Measurements from ENCODE around the gene MED9. TPM values are rescaled to one million over a fixed set of nuclear protein-coding genes. Genes with fewer than 3 reads are reported as not detected.
"Not testable (repeated sequence)": the region's sequence is repeated elsewhere in the genome, so short reads cannot be mapped to it uniquely, and the experiment has no call there.

Gene MED9
- total and polyA plus RNA-seq, 2 donors, result 14.3 TPM

- H3K27me3 ChIP-seq (ENCODE audit: control insufficient read depth in 2 of 2, insufficient read depth in 1 of 2, low read length in 1 of 2), result no peaks in the 10 kb centered on the region
- 87% methylated on average over 5 of the region's 5 CpGs for whole genome bisulfite sequencing
- H3K27ac ChIP-seq (ENCODE audit: low read depth in 1 of 2, low read length in 1 of 2), result no peak overlapping the region
Observed at GRCh38 chr17:17448076-17448475, 28.7 kb upstream of the MED9 start.

GRCh38 chr17:17448723-17449122 is 28.1 kb upstream of the MED9 start:
- Histone ChIP-seq H3K4me3 (ENCODE audit: low read length in 2 of 2) (no peak overlapping the region), H3K27me3 (ENCODE audit: control insufficient read depth in 2 of 2, insufficient read depth in 1 of 2, low read length in 1 of 2) (no peaks in the 10 kb centered on the region), H3K36me3 (ENCODE audit: control insufficient read depth in 2 of 2, insufficient read depth in 2 of 2, low read length in 1 of 2) (no peaks in the 10 kb centered on the region), H3K9me3 (ENCODE audit: control insufficient read depth in 2 of 2, insufficient read depth in 1 of 2, low read length in 1 of 2) (peaks cover 0 to 3% of the 10 kb centered on the region in 2 donors), H3K27ac (ENCODE audit: low read depth in 1 of 2, low read length in 1 of 2) (no peak overlapping the region), H3K4me1 (ENCODE audit: control insufficient read depth in 2 of 2, insufficient read depth in 2 of 2, low read length in 2 of 2) (peaks cover 0 to 30% of the 10 kb centered on the region in 2 donors)
- DNase-seq (ENCODE audit: low read depth in 6 of 9, low spot score in 9 of 9), result no peak
- WGBS, result 98% methylated on average over 4 of the region's 4 CpGs

More at GRCh38 chr17:17448076-17448475, 28.7 kb upstream of the MED9 start:
- Histone ChIP-seq H3K9me3 (ENCODE audit: control insufficient read depth in 2 of 2, insufficient read depth in 1 of 2, low read length in 1 of 2) (peaks cover 0 to 3% of the 10 kb centered on the region in 2 donors), H3K4me3 (ENCODE audit: low read length in 2 of 2) (no peak overlapping the region), H3K4me1 (ENCODE audit: control insufficient read depth in 2 of 2, insufficient read depth in 2 of 2, low read length in 2 of 2) (peaks cover 0 to 36% of the 10 kb centered on the region in 2 donors), H3K36me3 (ENCODE audit: control insufficient read depth in 2 of 2, insufficient read depth in 2 of 2, low read length in 1 of 2) (no peaks in the 10 kb centered on the region)
- no peak for DNase-seq (ENCODE audit: low read depth in 6 of 9, low spot score in 9 of 9)

GRCh38 chr17:17453088-17453487 is 23.7 kb upstream of the MED9 start:
- Histone ChIP-seq H3K9me3 (ENCODE audit: control insufficient read depth in 2 of 2, insufficient read depth in 1 of 2, low read length in 1 of 2) (no peaks in the 10 kb centered on the region), H3K36me3 (ENCODE audit: control insufficient read depth in 2 of 2, insufficient read depth in 2 of 2, low read length in 1 of 2) (no peaks in the 10 kb centered on the region), H3K4me1 (ENCODE audit: control insufficient read depth in 2 of 2, insufficient read depth in 2 of 2, low read length in 2 of 2) (no peaks in the 10 kb centered on the region), H3K27ac (ENCODE audit: low read depth in 1 of 2, low read length in 1 of 2) (no peak overlapping the region), H3K27me3 (ENCODE audit: control insufficient read depth in 2 of 2, insufficient read depth in 1 of 2, low read length in 1 of 2) (no peaks in the 10 kb centered on the region), H3K4me3 (ENCODE audit: low read length in 2 of 2) (no peak overlapping the region)
- DNase-seq (ENCODE audit: low read depth in 6 of 9, low spot score in 9 of 9), result no peak
- WGBS, result 92% methylated on average over 9 of the region's 9 CpGs

GRCh38 chr17:17454276-17454675 is 22.5 kb upstream of the MED9 start:
- H3K27ac ChIP-seq (ENCODE audit: low read depth in 1 of 2, low read length in 1 of 2), result no peak overlapping the region
- no peaks in the 10 kb centered on the region for H3K36me3 ChIP-seq (ENCODE audit: control insufficient read depth in 2 of 2, insufficient read depth in 2 of 2, low read length in 1 of 2)
- no peaks in the 10 kb centered on the region for H3K9me3 ChIP-seq (ENCODE audit: control insufficient read depth in 2 of 2, insufficient read depth in 1 of 2, low read length in 1 of 2)
- 96% methylated on average over 1 of the region's 1 CpG for WGBS
- H3K4me3 ChIP-seq (ENCODE audit: low read length in 2 of 2), result no peak overlapping the region
- no peaks in the 10 kb centered on the region for H3K27me3 ChIP-seq (ENCODE audit: control insufficient read depth in 2 of 2, insufficient read depth in 1 of 2, low read length in 1 of 2)
- no peaks in the 10 kb centered on the region for H3K4me1 ChIP-seq (ENCODE audit: control insufficient read depth in 2 of 2, insufficient read depth in 2 of 2, low read length in 2 of 2)
- no peak for DNase-seq (ENCODE audit: low read depth in 6 of 9, low spot score in 9 of 9)

GRCh38 chr17:17454700-17455099 is 22.1 kb upstream of the MED9 start:
- not testable (repeated sequence) for H3K27me3 ChIP-seq (ENCODE audit: control insufficient read depth in 2 of 2, insufficient read depth in 1 of 2, low read length in 1 of 2); DNase-seq (ENCODE audit: low read depth in 6 of 9, low spot score in 9 of 9); H3K4me3 ChIP-seq (ENCODE audit: low read length in 2 of 2); H3K36me3 ChIP-seq (ENCODE audit: control insufficient read depth in 2 of 2, insufficient read depth in 2 of 2, low read length in 1 of 2); H3K9me3 ChIP-seq (ENCODE audit: control insufficient read depth in 2 of 2, insufficient read depth in 1 of 2, low read length in 1 of 2); H3K4me1 ChIP-seq (ENCODE audit: control insufficient read depth in 2 of 2, insufficient read depth in 2 of 2, low read length in 2 of 2); H3K27ac ChIP-seq (ENCODE audit: low read depth in 1 of 2, low read length in 1 of 2)
- 98% methylated on average over 1 of the region's 1 CpG for WGBS

GRCh38 chr17:17455173-17455572 is 21.6 kb upstream of the MED9 start:
- H3K9me3 ChIP-seq (ENCODE audit: control insufficient read depth in 2 of 2, insufficient read depth in 1 of 2, low read length in 1 of 2), result no peaks in the 10 kb centered on the region
- H3K4me1 ChIP-seq (ENCODE audit: control insufficient read depth in 2 of 2, insufficient read depth in 2 of 2, low read length in 2 of 2), result no peaks in the 10 kb centered on the region
- H3K27me3 ChIP-seq (ENCODE audit: control insufficient read depth in 2 of 2, insufficient read depth in 1 of 2, low read length in 1 of 2), result no peaks in the 10 kb centered on the region
- 97% methylated on average over 4 of the region's 4 CpGs for WGBS
- no peaks in the 10 kb centered on the region for H3K36me3 ChIP-seq (ENCODE audit: control insufficient read depth in 2 of 2, insufficient read depth in 2 of 2, low read length in 1 of 2)
- no peak for DNase-seq (ENCODE audit: low read depth in 6 of 9, low spot score in 9 of 9)
- H3K4me3 ChIP-seq (ENCODE audit: low read length in 2 of 2), result no peak overlapping the region
- no peak overlapping the region for H3K27ac ChIP-seq (ENCODE audit: low read depth in 1 of 2, low read length in 1 of 2)

- no peaks in the 10 kb centered on the region for H3K9me3 ChIP-seq (ENCODE audit: control insufficient read depth in 2 of 2, insufficient read depth in 1 of 2, low read length in 1 of 2)
- no peak overlapping the region for H3K4me3 ChIP-seq (ENCODE audit: low read length in 2 of 2)
- H3K36me3 ChIP-seq (ENCODE audit: control insufficient read depth in 2 of 2, insufficient read depth in 2 of 2, low read length in 1 of 2), result no peaks in the 10 kb centered on the region
- no peaks in the 10 kb centered on the region for H3K27me3 ChIP-seq (ENCODE audit: control insufficient read depth in 2 of 2, insufficient read depth in 1 of 2, low read length in 1 of 2)
- H3K4me1 ChIP-seq (ENCODE audit: control insufficient read depth in 2 of 2, insufficient read depth in 2 of 2, low read length in 2 of 2), result no peaks in the 10 kb centered on the region
- H3K27ac ChIP-seq (ENCODE audit: low read depth in 1 of 2, low read length in 1 of 2), result no peak overlapping the region
- 96% methylated on average over 19 of the region's 19 CpGs for WGBS
- DNase-seq (ENCODE audit: low read depth in 6 of 9, low spot score in 9 of 9), result no peak
Observed at GRCh38 chr17:17456251-17456650, 20.5 kb upstream of the MED9 start.

GRCh38 chr17:17457680-17458079 is 19.1 kb upstream of the MED9 start:
- DNase-seq (ENCODE audit: low read depth in 6 of 9, low spot score in 9 of 9), result no peak
- Histone ChIP-seq H3K36me3 (ENCODE audit: control insufficient read depth in 2 of 2, insufficient read depth in 2 of 2, low read length in 1 of 2) (no peaks in the 10 kb centered on the region), H3K9me3 (ENCODE audit: control insufficient read depth in 2 of 2, insufficient read depth in 1 of 2, low read length in 1 of 2) (no peaks in the 10 kb centered on the region), H3K27me3 (ENCODE audit: control insufficient read depth in 2 of 2, insufficient read depth in 1 of 2, low read length in 1 of 2) (no peaks in the 10 kb centered on the region), H3K4me3 (ENCODE audit: low read length in 2 of 2) (no peak overlapping the region), H3K27ac (ENCODE audit: low read depth in 1 of 2, low read length in 1 of 2) (no peak overlapping the region), H3K4me1 (ENCODE audit: control insufficient read depth in 2 of 2, insufficient read depth in 2 of 2, low read length in 2 of 2) (no peaks in the 10 kb centered on the region)
- WGBS, result 96% methylated on average over 2 of the region's 2 CpGs

GRCh38 chr17:17460038-17460437 is 16.8 kb upstream of the MED9 start:
- WGBS, result 98% methylated on average over 4 of the region's 4 CpGs
- H3K4me1 ChIP-seq (ENCODE audit: control insufficient read depth in 2 of 2, insufficient read depth in 2 of 2, low read length in 2 of 2), result no peaks in the 10 kb centered on the region
- no peaks in the 10 kb centered on the region for H3K9me3 ChIP-seq (ENCODE audit: control insufficient read depth in 2 of 2, insufficient read depth in 1 of 2, low read length in 1 of 2)
- no peak for DNase-seq (ENCODE audit: low read depth in 6 of 9, low spot score in 9 of 9)
- H3K27me3 ChIP-seq (ENCODE audit: control insufficient read depth in 2 of 2, insufficient read depth in 1 of 2, low read length in 1 of 2), result no peaks in the 10 kb centered on the region
- no peak overlapping the region for H3K27ac ChIP-seq (ENCODE audit: low read depth in 1 of 2, low read length in 1 of 2)
- H3K4me3 ChIP-seq (ENCODE audit: low read length in 2 of 2), result no peak overlapping the region
- no peaks in the 10 kb centered on the region for H3K36me3 ChIP-seq (ENCODE audit: control insufficient read depth in 2 of 2, insufficient read depth in 2 of 2, low read length in 1 of 2)
